Sciatic nerve (tissue), 2 donors: Measurements from ENCODE around the gene CST3. TPM values are rescaled to one million over a fixed set of nuclear protein-coding genes. Genes with fewer than 3 reads are reported as not detected.
"Not testable (repeated sequence)": the region's sequence is repeated elsewhere in the genome, so short reads cannot be mapped to it uniquely, and the experiment has no call there.

Experiments
- ATAC-seq: fragments of 200-7000 bp; cut with Tn5 transposase; one replicate; pipeline ENCODE4 v1.9.1; 2020; ENCODE audit warnings: mild to moderate bottlenecking, moderate library complexity
- DNase-seq: peaks from one replicate; pipeline ENCODE4 v3.0.0-alpha.2; 2020; ENCODE audit warnings: low spot score
- intact Hi-C: fragments of 100-400 bp; cut with DNase I; formaldehyde crosslinking; loops from one replicate; pipeline ENCODE4 v1.14.2; 2022
- total RNA-seq: library from RNA; stranded (reverse); fragmentation: NEBNext Ultra II Directional; extraction: Animal tissue kit (Norgen Biotek cat#: 25700); gene quantifications from one replicate; pipeline ENCODE4 v1.2.1, GENCODE V29; 2021
- donor health status: DM: no; HTN: no; CAD: no.
- donor health status: DM: no; HTN: no; CAD: no.

CST3 gene
- total RNA-seq, 1 donor from 2014 or later = 731 TPM

DNA sequence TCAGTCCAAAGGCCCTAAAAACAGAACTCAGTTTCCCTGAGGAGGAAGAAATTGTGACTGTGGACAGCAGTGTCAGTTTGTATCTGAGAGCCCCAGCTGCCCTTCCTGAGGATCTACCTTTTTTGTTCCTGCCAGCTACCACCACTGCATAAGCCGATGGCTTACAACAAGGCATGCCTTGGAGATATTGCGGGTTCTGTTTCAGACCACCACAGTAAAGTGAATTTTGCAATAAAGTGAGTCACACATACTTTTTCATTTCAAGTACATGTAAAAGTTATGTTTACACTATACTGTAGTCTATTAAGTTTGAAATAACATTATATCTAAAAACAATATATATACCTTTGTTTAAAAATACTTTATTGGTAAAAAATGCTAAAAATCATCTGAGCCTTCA lies 9.6 kb upstream of the CST3 start:
- ATAC-seq (no peak), DNase-seq (no peak)
- intact Hi-C loops = no loop called here

DNA sequence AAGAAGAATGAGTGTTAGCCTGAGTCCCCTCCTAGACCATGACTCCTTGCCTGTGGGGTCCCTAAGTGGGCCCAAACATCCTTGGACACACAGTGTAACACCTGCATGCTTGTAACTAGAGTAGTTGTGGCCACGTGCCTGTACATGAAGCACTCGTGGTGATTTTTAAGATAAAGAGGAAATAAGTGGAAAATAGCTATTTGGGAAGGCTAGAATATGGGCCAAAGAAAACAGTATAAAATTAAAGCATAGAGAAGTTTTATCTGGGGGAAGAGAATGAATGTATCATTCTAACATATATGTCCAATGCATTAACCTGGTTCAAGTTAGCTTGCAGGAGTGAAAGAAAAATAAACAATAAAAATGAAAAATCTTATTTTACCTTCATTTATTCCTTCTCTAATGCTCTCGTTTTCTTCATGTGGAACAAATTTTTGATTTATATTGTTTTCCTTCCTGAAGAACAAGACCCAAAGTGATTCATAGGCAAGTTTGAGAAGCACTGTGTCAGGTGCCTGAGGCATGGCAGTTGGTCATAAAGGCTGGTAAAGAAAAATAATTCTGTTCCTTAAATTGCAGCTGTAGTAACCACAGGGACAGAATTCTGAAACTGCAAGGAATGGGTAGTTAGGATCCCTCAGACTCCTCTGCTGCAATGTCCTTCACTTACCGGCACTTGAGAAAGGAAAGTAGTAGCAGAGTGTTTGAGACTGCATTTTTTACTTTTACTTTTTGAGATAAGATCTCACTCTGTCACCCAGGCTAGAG lies 8.5 kb upstream of the CST3 start:
- intact Hi-C loops = no loop called here
- DNase-seq (no peak), ATAC-seq (no peak)

DNA sequence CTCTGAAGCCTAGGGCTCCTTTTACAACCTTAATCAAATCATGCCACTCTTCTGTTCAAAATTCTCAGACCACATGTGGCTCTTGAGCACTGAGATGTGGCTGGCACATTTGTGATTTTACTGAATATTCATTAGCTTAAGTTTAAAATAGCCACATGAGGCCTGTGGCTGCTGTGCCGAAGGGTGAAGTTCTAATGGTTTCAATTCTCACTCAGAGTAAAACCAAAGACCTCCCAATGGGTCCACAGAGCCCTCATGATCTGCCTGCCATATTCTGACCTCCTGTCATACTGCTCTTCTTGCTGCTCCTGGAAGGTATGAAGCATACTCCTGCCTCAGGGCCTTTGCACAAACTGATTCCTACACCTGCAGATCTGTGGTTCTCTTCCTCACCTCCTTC lies 7.8 kb upstream of the CST3 start:
- intact Hi-C loops = no loop called here
- DNase-seq (no peak), ATAC-seq (no peak)

DNA sequence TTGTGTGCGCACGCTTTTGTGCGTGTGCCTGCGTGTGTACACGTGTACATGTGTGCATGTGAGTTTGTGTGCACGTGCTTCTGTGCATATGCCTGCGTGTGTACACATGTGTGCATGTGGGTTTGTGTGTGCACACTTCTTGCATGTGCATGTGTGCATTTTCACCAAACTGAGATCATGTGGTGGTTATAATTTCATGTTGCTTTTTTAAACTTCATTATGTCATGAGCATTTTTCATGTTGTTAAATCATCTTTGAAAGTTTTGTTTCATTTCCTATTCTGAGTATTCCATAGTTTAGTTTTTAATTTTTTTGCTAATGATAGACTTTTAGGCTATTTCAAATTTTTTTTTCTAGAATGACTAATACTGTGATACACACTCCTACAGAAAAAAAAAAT lies 6.4 kb upstream of the CST3 start:
- intact Hi-C loops = no loop called here
- ATAC-seq (no peak), DNase-seq (no peak)

DNA sequence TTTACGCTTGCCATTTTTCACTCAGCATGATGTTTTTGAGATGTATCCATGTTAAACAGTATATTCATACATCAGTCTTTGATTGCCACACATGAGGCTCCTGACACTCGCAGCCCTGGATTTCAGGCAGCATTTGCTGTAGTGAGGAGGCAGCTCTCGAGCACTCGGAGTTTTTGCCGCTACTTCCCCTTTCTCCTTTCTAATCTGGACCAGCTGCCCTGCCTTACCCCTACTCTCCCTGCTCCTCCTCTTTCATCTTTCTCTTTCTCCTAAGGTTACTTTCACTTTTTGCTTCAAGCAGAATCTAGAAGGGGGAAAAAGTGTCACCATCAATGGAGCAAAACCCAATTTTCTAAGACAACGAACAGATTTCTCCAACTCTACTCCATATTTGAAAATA lies 5.9 kb upstream of the CST3 start:
- intact Hi-C loops = no loop called here
- DNase-seq (no peak), ATAC-seq (no peak)

DNA sequence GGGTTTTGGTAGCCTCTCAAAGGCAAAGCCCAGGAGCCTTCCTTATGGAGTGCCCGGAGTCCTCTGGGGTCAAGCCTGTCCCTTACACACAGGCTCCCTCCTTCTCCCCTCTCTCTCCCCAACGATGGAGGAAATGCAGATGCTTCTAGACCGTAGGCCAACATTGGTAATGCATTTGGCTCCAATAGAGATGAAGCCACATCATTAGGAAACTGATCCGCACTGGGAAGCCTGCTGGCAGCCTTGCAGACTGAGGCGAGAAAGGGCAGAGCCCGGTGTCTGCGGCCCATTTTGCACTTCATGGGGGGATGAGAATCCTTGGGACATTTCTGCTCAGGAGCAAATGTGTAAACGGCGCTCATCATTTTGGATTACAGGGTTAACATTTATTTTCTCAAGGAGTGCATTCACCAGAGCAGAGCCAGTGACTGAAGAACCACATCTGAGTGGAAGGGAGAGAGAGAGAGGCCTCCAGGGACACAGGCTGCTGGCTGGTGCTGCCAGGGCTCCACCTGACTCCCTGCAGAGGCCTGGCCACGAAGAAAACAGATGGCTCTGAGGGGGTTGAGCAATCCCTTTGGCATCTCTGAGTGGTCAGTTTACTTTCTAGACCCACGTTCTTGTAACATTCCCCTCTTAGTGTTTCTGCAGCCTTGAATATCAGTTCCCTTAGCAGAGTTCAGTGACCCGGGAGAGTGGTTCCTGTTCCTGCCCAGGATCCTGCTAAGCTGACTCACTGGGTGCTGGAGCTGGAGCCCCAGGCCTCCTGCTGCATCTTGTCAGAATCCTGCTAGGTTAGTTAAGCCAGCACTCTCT lies 4.4 kb upstream of the CST3 start:
- ATAC-seq (peak; percentile 44), DNase-seq (no peak)
- intact Hi-C loops = no loop called here

DNA sequence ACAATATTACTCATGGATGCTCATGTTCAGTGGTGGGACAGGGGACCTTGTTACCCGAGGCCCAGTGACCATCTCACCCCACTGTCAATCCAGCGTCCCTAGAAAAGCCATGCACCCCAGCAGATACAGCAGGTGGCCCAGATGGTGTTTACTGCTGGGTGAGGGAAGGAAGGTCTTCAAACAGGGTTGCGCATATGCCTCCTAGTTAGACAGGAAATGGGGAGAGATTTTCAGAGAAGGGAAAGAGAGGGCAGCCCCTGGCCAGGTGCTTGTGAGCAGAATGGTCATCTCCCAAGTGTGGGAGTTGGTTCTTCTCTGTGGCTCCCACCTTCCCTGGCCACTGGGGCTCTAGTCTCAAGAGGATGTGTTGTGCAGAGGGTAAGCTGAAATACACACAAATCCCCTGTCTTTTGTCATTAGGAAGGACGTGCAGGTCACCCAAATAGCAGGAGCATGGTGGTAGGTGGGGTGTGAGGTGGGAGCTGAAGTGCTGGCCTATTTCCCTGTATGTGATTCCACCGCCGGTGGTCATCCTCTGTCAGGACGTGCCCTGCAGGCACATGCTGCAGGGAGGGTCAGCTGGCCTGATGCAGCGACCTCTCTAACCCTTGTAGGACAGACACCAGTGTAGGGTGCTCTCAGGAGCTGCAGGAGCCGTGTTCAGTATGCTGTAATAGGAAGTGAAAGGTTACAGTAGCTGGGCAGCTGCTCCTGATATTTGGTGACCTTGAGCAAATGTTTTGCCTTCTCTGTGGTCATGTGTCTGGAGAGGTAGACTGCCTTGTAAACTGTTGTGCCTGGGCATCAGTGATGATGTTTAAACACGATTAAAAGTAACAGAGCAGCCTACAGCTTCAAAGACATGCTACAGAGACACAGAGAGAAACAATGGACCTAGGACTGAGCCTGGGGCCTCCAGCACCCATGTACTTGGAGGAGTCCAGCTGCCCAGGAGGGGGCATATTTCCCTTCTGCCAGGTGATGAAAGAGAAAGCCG lies 3.2 kb upstream of the CST3 start:
- no peak for DNase-seq
- no peak for ATAC-seq
- intact Hi-C loops = no loop called here

DNA sequence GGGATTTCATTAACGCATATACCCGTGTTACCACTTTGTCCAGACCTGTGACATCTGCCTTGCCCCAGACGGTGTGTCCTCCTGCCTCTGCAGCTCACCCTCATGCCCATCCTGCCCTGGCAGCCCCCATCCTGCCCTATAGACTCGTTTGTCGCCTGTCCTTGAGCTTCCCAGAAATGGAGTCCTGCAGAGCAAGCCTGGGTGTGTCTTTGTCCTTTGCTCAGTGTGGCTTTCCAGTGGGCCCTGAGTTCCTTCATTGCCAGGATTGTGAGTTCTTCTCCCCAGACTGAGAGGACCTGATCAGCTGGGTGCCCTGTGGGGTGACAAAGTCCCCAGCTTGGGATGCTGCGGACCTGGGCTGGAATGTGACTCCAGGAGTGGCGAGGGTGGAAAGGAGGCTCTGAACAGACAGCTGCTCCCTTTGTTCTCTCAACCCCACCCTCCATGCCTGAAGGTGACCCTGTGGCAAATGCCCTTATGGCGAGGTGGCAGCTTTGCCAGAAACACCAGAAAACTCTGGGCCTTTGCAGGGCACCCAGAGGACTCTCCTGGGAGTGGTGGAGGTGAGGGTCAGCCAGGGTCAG lies 2.4 kb upstream of the CST3 start:
- ATAC-seq (no peak), DNase-seq (no peak)
- intact Hi-C loops = no loop called here

DNA sequence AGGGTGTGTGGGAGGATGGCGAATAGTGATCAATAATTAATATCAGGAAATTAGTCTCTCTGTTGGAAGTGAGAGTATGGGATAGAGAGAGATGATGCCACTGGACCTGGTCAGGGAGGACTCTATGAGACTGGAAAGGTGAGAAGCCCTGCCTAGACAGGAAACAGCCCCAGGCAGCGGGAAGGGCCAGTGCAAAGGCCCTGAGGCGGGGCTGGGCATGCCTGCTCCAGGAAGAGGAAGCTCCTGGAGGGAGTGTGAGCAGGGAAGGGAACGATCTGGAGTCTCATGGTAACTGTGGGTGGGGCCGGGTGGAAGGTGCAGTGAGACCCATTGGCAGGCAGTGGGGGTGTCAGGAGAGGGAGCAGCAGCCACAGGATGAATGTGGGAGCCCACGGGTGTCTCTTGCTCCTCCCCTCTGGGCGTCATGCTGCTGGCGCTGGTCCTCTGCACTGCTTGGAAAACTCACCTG lies 1.8 kb upstream of the CST3 start:
- DNase-seq (no peak), ATAC-seq (no peak)
- intact Hi-C loops = no loop called here

DNA sequence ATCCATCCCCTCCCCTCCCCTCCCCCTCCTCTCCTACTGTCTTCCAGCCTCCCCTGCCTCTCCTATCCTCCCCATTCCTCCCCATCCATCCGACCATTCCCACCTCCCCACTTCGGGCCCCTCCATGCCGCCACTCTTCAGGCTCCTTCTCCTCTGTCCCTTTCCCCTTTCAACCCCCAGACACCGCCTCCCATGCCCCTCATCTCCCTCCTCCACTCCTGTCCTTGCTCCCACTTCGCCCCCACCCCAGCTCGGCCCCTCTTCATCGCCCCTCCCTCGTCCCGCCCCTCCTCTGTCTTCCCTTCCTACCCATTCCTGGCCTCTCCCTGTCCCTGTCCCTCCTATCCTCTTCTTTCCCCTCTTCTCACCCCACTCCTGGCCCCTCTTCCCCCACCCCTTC lies 554 bp upstream of the CST3 start:
- DNase-seq (no peak), ATAC-seq (no peak)
- intact Hi-C loops = no loop called here

DNA sequence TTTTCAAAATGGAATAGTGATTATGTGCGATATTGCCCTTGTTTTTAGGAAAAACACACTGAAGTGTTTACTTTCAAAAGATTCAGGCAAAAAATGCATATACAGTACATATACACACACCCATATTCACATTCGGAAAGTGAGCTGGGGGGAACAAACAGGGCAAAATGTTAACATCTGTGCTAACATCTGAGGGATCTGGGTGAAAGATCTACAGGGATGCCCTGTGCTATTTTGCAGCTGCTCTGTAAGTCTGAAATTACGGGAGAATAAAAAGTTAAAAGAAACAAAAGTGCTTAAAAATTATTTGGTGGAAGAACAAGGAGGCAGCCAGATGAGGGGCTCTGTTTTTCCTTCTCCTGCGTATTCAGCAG lies 860 bp downstream of the CST3 start:
- no peak for ATAC-seq
- intact Hi-C loops = no loop called here
- DNase-seq = no peak

DNA sequence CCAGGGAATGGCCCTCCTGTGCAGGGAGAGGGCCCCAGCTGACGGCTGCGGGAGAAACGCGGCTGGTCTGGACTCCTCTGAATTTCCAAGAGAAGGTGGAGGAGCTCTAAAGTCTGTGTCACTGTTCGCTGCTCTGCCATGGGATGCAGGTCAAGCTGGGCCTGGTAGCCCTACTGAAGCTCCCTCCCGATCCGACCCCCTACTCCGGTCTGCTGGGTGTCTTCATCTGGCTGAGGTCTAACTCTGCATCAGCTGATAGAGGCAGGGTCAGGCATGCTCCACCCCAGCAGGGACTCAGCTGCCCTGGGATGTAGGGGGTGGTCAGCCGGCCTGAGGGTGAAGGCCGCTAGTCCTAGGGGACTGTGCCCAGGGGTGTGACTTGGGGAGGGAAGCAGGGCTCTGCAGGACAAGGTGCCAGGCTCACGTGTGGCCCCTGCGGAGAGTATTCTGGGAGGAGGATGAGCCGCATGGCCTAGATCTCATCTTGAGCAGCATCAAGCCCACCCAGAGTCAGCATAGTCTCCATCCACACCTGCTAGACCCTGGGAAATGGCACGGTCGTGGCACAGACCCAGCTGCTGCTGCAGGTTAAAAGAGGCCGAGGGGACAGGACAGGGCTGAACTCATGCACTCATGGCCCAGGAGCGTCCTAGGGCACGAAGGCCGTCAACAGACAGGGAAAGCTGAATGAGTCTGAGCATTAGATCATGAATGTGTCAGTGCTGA lies 1.4 kb downstream of the CST3 start:
- intact Hi-C loops = no loop called here
- DNase-seq (no peak), ATAC-seq (no peak)

DNA sequence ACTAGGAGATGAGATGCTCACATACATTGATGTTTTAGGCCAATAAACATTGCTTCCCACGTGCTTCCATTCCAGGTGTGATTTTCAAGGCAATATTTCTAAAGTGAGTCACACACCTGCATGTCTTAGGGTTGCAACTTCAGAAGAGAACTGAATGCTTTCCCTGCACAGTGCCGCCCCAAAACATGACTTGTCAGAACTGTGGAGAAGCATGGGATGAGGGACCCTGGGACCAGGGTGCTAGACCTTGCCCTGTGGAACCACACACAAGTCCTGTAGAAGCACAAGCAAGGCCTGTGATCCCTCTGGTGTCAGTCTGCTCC lies 2.0 kb downstream of the CST3 start:
- DNase-seq, intact Hi-C loops, ATAC-seq: not testable (repeated sequence)

DNA sequence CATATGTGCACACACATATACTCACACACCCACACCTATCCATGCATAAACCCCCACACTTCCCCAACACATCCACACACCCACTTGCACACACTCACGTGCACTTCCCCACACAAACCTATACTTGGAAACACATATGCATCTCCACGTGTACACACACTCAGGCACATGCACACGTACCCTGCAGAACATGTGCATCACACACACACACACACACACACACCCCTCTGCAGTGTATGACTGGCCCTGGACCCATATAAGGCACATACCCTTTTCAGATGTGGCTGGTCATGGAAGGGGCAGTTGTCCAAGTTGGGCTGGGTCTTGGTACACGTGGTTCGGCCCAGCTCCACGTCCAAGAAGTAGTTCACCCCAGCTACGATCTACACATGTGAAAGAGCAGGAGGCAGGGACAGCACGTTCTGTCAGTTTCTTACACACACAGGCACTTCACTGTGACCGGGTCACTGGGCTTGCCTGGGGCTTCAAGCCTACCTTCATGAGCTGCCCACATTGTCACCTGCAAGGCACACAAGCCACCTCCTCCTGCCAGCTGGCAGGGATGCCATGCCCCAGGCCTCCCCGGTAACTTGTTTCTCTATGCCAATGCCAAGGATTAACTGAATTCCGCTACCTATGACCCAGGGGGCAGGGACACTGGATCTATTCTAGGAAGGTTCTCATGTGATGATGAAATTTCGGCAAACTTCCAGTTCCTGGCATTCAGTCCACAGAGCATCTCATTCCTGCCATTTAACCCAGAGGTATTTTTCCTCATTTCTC lies 2.6 kb downstream of the CST3 start:
- no peak for DNase-seq
- ATAC-seq = no peak
- intact Hi-C loops = no loop called here

DNA sequence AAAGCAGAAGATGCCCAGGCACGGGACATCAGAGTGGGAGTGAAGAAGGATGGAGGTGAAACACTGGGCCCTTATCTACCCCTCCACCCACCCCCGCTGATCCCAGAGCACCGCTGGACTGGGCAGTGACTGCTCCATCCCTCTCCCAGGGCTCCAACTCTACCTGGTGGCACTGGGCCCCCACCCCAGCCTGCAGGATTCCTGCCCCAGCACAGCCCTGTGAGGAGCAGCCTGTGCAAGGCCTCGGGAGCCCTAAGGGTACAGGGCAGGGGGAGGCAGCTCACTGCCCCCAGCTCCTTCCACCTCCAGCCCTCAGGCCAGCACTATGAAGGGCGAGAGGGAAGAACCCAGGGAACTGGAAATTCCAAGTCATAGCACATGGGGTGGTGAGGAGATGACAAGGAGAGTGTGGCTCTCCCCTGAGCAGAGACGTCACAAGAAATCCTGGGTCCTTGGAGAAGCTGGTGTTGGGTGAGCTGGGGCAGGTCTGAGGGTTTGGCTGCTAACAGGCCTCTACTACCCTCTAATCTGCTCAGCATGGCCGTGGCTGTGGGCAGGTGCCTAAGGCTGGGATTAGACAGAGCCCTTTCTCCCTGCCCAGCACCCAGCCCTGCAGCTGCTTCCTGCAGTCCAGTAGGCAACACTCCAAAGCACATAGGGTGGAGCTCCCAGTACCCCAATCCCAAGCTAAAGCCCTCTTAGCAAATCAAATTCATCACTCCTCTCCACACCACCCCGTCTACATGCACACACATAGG lies 3.5 kb downstream of the CST3 start:
- no peak for DNase-seq
- no peak for ATAC-seq
- intact Hi-C loops = no loop called here

DNA sequence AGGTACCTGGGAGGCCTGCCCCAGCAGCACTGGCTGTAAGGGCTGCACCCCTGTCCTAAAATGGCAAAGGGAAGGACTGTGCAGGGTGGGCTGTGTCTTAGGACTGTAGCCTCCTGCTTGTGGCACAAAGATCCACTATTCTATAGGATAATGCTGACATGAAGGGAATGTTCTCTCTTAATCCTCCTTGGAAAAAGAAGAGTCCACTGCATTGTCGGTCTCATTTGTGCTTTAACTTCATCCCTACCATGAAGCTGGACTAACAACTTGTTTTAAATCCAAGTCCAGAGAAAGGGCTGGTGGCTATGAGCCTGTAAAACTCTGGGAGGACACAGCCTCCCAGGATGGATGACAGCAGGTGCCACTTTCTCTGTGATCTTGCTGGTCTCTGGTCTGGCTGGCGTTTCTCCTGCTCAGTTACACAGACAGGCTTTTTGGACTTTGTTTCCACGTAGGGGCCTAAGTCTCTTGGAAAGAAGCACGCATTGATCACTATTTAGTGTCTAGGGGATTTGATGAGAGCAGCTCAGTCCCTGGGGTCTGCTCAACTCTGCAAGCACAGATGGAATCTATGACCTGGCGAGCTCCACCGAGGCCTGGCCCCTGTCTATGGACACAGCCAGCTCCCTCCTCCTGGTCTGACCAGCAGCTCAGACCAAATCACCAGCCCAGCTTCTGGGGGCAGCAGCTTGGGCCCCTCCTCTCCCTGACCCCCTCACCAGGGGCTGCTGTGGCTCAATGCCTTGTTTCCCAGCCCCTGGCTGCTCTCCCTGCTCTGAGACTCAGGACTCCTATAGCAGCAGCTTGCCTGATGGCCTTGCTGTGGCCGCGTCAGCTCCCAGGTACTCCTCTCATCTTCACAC lies 4.8 kb downstream of the CST3 start:
- intact Hi-C loops = no loop called here
- ATAC-seq = no peak
- DNase-seq = no peak
